Measurements from ENCODE around the gene C16orf54. TPM values are rescaled to one million over a fixed set of nuclear protein-coding genes. Genes with fewer than 3 reads are reported as not detected.
"Not testable (repeated sequence)": the region's sequence is repeated elsewhere in the genome, so short reads cannot be mapped to it uniquely, and the experiment has no call there.

Gene C16orf54
- total RNA-seq, 1 donor from 2014 or later = 21.3 TPM

DNA sequence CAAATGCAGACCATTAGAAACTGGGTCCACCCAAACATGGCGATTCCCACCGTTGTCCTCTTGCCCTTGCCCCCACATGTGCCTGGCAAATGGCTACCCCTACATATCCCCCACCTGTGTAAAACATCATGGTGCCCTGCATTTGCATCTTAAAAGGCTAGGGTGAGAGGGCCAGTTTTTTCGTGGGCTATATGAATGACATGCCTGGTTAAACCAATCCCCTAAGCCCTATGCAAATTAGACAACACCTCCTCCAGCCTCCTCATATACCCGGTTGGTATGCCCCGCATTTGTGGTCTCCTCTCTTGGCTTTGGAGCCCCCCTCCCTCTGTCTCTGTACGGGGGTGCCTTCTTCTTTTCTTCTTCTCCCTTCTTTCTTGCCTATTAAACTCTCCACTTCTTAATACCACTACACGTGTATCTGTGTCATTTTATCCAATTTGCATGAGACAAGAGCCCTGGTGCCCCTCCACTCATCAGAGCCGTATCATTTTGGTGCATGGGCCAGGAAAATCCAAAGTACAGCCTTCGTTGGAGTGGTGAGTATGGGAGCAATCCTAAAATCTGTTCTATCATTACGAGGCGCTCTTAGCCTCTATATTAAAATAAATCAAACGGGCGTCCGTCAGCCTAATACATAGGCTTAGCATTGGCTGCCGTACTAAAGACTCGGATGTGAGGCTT is 36.7 kb downstream of the C16orf54 start:
- H3K4me3 Mint-ChIP-seq = no peak overlapping the region
- H3K4me1 Mint-ChIP-seq (ENCODE audit: low read depth) = peaks cover 16% of the 10 kb centered on the region
- no peaks in the 10 kb centered on the region for H3K9me3 Mint-ChIP-seq
- intact Hi-C loops (cut with micrococcal nuclease) = no loop called here
- no peak overlapping the region for H3K27ac Mint-ChIP-seq
- DNase-seq (ENCODE audit: low spot score) = no peak
- H3K36me3 Mint-ChIP-seq (ENCODE audit: low read depth) = no peaks in the 10 kb centered on the region
- H3K27me3 Mint-ChIP-seq (ENCODE audit: insufficient read depth) = peaks cover 6% of the 10 kb centered on the region

DNA sequence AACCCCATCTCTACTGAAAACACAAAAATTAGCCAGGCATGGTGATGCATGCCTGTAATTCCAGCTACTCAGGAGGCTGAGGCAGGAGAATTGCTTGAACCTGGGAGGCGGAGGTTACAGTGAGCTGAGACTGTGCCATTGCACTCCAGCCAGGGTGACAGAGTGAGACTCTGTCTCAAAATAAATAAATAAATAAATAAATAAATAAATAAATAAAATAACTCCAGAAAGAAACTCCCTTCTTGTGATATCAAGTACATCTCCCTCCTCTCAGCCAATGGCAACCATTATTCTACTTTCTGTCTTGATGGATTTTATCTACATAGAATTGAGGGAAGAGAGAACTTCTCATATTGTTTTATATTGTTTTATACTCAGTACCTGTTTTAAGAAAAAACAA is 38.6 kb downstream of the C16orf54 start:
- intact Hi-C loops (cut with micrococcal nuclease); H3K4me3 Mint-ChIP-seq; H3K27ac Mint-ChIP-seq; H3K9me3 Mint-ChIP-seq; H3K27me3 Mint-ChIP-seq (ENCODE audit: insufficient read depth); DNase-seq (ENCODE audit: low spot score); H3K36me3 Mint-ChIP-seq (ENCODE audit: low read depth): not testable (repeated sequence)
- peaks cover 27% of the 10 kb centered on the region for H3K4me1 Mint-ChIP-seq (ENCODE audit: low read depth)

DNA sequence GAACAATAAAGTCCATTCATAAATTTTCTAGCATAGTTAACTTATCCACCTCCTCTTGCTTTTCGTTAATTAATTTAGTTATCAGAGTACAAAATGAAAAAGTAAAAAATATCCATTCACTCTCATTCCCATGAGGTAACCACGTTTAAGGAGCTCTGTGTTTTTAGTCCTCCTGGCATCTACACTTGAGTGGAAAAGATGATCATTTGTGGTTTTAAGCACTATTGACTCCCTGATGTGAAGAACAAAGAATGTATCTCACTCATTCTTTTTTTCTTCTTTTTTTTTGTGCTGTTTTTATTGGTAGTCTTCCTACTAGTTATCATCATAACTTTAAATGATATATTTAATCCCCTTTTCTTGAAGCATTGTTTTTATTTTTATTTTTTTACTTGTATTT is 40.8 kb downstream of the C16orf54 start:
- peaks cover 4% of the 10 kb centered on the region for H3K27me3 Mint-ChIP-seq (ENCODE audit: insufficient read depth)
- H3K4me1 Mint-ChIP-seq (ENCODE audit: low read depth) = peaks cover 35% of the 10 kb centered on the region
- no peaks in the 10 kb centered on the region for H3K36me3 Mint-ChIP-seq (ENCODE audit: low read depth)
- no peak overlapping the region for H3K4me3 Mint-ChIP-seq
- no peak for DNase-seq (ENCODE audit: low spot score)
- no peak overlapping the region for H3K27ac Mint-ChIP-seq
- no peaks in the 10 kb centered on the region for H3K9me3 Mint-ChIP-seq
- intact Hi-C loops (cut with micrococcal nuclease) = no loop called here

DNA sequence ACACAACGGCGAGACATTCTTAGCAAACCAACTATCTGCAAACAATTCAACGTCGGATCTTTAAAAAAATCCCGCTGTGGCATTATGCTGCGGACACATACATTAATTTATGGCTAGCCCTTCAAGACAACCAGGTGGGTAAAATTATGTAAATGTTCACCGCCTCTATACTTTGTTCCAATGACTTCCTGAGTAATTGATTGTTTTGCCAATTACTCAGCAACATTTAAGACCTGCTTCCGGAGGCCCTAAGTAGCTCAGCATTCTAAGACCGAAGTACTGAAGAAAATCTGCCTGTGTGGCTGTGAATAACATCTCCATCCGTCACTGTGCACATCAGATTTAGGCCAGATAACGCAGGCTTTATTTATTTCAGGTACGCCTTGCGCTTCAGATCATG is 43.5 kb downstream of the C16orf54 start:
- no peaks in the 10 kb centered on the region for H3K9me3 Mint-ChIP-seq
- DNase-seq (ENCODE audit: low spot score) = no peak
- H3K4me3 Mint-ChIP-seq = peak overlapping the region; percentile 77
- peaks cover 30% of the 10 kb centered on the region for H3K4me1 Mint-ChIP-seq (ENCODE audit: low read depth)
- H3K27ac Mint-ChIP-seq = peak overlapping the region; percentile 93
- H3K27me3 Mint-ChIP-seq (ENCODE audit: insufficient read depth) = no peaks in the 10 kb centered on the region
- intact Hi-C loops (cut with micrococcal nuclease) = loop anchor here (5.0 kb wide), 2 partner anchors 160 to 305 kb away; partner anchors contain the start of gene CDIPT
- H3K36me3 Mint-ChIP-seq (ENCODE audit: low read depth) = no peaks in the 10 kb centered on the region

DNA sequence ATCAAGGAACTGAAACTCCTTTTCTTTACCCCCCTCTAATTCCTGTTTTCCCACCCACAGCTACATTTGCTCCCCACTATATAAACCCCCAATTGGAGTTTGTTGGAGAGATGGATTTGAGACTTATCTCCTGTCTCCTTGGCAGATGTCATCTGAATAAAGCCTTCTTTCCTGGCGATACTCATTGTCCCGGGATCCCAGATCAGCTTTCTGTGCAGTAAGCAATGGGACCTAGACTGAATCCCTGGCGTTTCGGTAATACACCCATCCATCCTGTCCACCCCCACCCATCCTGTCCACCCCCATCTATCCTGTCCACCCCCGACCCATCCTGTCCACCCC is 44.6 kb downstream of the C16orf54 start:
- peak overlapping the region; percentile 4 for H3K4me3 Mint-ChIP-seq
- peak overlapping the region; percentile 93 for H3K27ac Mint-ChIP-seq
- no peaks in the 10 kb centered on the region for H3K36me3 Mint-ChIP-seq (ENCODE audit: low read depth)
- H3K4me1 Mint-ChIP-seq (ENCODE audit: low read depth) = peaks cover 30% of the 10 kb centered on the region
- H3K27me3 Mint-ChIP-seq (ENCODE audit: insufficient read depth) = no peaks in the 10 kb centered on the region
- DNase-seq (ENCODE audit: low spot score) = no peak
- no peaks in the 10 kb centered on the region for H3K9me3 Mint-ChIP-seq
- intact Hi-C loops (cut with micrococcal nuclease) = loop anchor here (1.0 to 5.0 kb wide), 4 partner anchors 32 to 306 kb away; partner anchors contain the start of gene CDIPT

- Mint-ChIP-seq H3K4me1 (ENCODE audit: low read depth) (peaks cover 30% of the 10 kb centered on the region), H3K9me3 (no peaks in the 10 kb centered on the region), H3K36me3 (ENCODE audit: low read depth) (no peaks in the 10 kb centered on the region), H3K27ac (peak overlapping the region; percentile 90), H3K4me3 (peak overlapping the region; percentile 43), H3K27me3 (ENCODE audit: insufficient read depth) (no peaks in the 10 kb centered on the region)
- peak; percentile 59 for DNase-seq (ENCODE audit: low spot score)
- intact Hi-C loops (cut with micrococcal nuclease) = loop anchor here (1.0 to 5.0 kb wide), 9 partner anchors 10 to 321 kb away; partner anchors contain the start of genes CDIPT and KIF22
These were observed 45.4 kb downstream of the C16orf54 start for GRCh38 chr16:29700253-29700987.

GRCh38 chr16:29699324-29700219 is 46.2 kb downstream of the C16orf54 start:
- H3K27me3 Mint-ChIP-seq (ENCODE audit: insufficient read depth) = no peaks in the 10 kb centered on the region
- no peaks in the 10 kb centered on the region for H3K36me3 Mint-ChIP-seq (ENCODE audit: low read depth)
- H3K4me1 Mint-ChIP-seq (ENCODE audit: low read depth) = peaks cover 30% of the 10 kb centered on the region

GRCh38 chr16:29698484-29699323 is 47.1 kb downstream of the C16orf54 start:
- Mint-ChIP-seq H3K27ac (no peak overlapping the region), H3K9me3 (no peaks in the 10 kb centered on the region), H3K27me3 (ENCODE audit: insufficient read depth) (no peaks in the 10 kb centered on the region), H3K36me3 (ENCODE audit: low read depth) (no peaks in the 10 kb centered on the region), H3K4me3 (no peak overlapping the region), H3K4me1 (ENCODE audit: low read depth) (peaks cover 30% of the 10 kb centered on the region)
- intact Hi-C loops (cut with micrococcal nuclease) = no loop called here
- no peak for DNase-seq (ENCODE audit: low spot score)

More at GRCh38 chr16:29699324-29700219, 46.2 kb downstream of the C16orf54 start:
- intact Hi-C loops (cut with micrococcal nuclease) = loop anchor here (1.0 to 5.0 kb wide), 9 partner anchors 11 to 322 kb away; partner anchors contain the start of genes CDIPT and KIF22
- no peaks in the 10 kb centered on the region for H3K9me3 Mint-ChIP-seq
- no peak overlapping the region for H3K4me3 Mint-ChIP-seq
- peak overlapping the region; percentile 0 for H3K27ac Mint-ChIP-seq
- DNase-seq (ENCODE audit: low spot score) = no peak

DNA sequence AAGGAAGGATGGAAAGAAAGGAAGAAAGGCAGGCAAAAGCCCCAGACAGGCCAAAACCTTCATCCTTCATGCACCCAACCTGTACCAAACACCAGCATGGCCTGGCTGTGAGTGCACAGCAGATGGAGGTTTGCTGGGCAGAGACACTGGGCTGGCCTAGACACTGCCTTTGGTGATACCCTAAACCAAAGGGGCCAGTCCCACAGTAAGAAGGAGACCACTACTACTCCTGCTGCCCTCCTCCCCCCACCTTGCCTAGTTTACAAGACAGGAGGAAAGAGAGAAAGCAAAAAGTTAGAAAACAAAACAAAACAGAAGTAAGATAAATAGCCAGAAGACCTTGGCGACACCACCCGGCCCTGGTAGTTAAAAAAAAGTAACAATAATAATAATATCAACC is 47.7 kb downstream of the C16orf54 start:
- Mint-ChIP-seq H3K9me3 (no peaks in the 10 kb centered on the region), H3K4me1 (ENCODE audit: low read depth) (peaks cover 27% of the 10 kb centered on the region), H3K27me3 (ENCODE audit: insufficient read depth) (no peaks in the 10 kb centered on the region), H3K27ac (no peak overlapping the region), H3K36me3 (ENCODE audit: low read depth) (no peaks in the 10 kb centered on the region), H3K4me3 (no peak overlapping the region)
- intact Hi-C loops (cut with micrococcal nuclease) = no loop called here
- no peak for DNase-seq (ENCODE audit: low spot score)

DNA sequence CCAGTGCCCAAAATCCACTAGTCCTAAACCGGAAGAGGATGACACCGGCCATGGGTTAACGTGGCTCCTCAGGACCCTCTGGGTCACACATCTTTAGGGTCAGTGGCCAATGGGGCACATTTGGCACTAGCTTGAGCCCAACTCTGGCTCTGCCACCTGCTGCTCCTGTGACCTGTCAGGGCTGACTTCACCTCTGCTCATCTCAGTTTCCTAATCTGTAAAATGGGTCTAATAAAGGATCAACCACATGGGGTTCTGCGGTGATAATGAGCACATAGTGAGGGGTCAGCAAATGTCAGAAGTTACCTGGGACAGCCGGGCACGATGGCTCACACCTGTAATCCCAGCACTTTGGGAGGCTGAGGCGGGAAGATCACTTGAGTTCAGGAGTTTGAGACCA is 48.4 kb downstream of the C16orf54 start:
- Mint-ChIP-seq H3K9me3 (no peaks in the 10 kb centered on the region), H3K36me3 (ENCODE audit: low read depth) (no peaks in the 10 kb centered on the region), H3K4me1 (ENCODE audit: low read depth) (peaks cover 21% of the 10 kb centered on the region), H3K4me3 (no peak overlapping the region), H3K27ac (no peak overlapping the region), H3K27me3 (ENCODE audit: insufficient read depth) (no peaks in the 10 kb centered on the region)
- intact Hi-C loops (cut with micrococcal nuclease) = no loop called here
- DNase-seq (ENCODE audit: low spot score) = no peak

GRCh38 chr16:29696881-29697331 is 48.9 kb downstream of the C16orf54 start:
- DNase-seq (ENCODE audit: low spot score) = no peak
- Mint-ChIP-seq H3K9me3 (no peaks in the 10 kb centered on the region), H3K4me3 (no peak overlapping the region), H3K36me3 (ENCODE audit: low read depth) (no peaks in the 10 kb centered on the region), H3K27ac (no peak overlapping the region), H3K4me1 (ENCODE audit: low read depth) (peaks cover 17% of the 10 kb centered on the region), H3K27me3 (ENCODE audit: insufficient read depth) (no peaks in the 10 kb centered on the region)
- intact Hi-C loops (cut with micrococcal nuclease) = no loop called here

DNA sequence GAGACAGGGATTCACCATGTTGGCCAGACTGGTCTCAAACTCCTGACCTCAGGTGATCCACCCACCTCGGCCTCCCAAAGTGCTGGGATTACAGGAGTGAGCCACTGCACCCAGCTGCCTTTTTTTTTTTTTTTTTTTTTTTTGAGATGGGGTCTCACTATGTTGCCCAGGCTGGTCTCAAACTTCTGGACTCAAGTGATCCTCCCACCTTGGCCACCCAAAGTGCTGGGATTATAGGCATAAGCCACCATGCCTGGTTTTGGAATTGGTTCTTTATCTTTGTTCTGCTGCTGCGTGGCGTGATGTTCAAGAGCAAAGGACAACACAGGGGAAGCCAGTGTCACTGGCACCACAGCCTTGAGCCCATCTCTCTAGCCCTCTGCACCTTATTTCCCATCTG is 50.1 kb downstream of the C16orf54 start:
- H3K9me3 Mint-ChIP-seq; intact Hi-C loops (cut with micrococcal nuclease); H3K36me3 Mint-ChIP-seq (ENCODE audit: low read depth); H3K4me3 Mint-ChIP-seq; DNase-seq (ENCODE audit: low spot score); H3K27me3 Mint-ChIP-seq (ENCODE audit: insufficient read depth); H3K27ac Mint-ChIP-seq: not testable (repeated sequence)
- H3K4me1 Mint-ChIP-seq (ENCODE audit: low read depth) = peaks cover 10% of the 10 kb centered on the region

Data from activated T-helper 1 cell treated with anti-CD3 and anti-CD28 coated beads, Interleukin-12 subunit alpha, Interleukin-12 subunit beta, Interleukin-2, Interleukin-4 antibody, amounts not matched to agents 30 ng/mL and 10 ng/mL and 1 ng/mL, durations not matched to agents 14 hours and 24 hours and 36 hours (primary cell).